Suppressor macrophage treated with lipopolysaccharide for 1 hour (primary cell): ENCODE measurements around the gene MED13L.

Source experiments
- DNase-seq, 3 donors: peaks; one replicate each; pipeline ENCODE4 v3.0.0-alpha.2; 2020 to 2022

Gene MED13L

GRCh38 chr12:115960868-115961802, 316.4 kb downstream of the MED13L start:
- no peak for DNase-seq

GRCh38 chr12:115957686-115958290, 319.7 kb downstream of the MED13L start:
- DNase-seq, result no peak

GRCh38 chr12:115956659-115957058, 320.8 kb downstream of the MED13L start:
- no peak for DNase-seq

GRCh38 chr12:115956236-115956635, 321.3 kb downstream of the MED13L start:
- no peak for DNase-seq

GRCh38 chr12:115953450-115953849, 324.0 kb downstream of the MED13L start:
- DNase-seq, result peak; percentile 6 to 30 (median 26)

- DNase-seq, result no peak
Observed at GRCh38 chr12:115953031-115953430, 324.5 kb downstream of the MED13L start.

GRCh38 chr12:115950959-115951358, 326.5 kb downstream of the MED13L start:
- peak in 1 of 3 donors; percentile 17 for DNase-seq

- DNase-seq, result peak in 1 of 3 donors; percentile 11
Observed at GRCh38 chr12:115949675-115950074, 327.8 kb downstream of the MED13L start.

GRCh38 chr12:115947696-115948062, 329.8 kb downstream of the MED13L start:
- DNase-seq, result no peak

GRCh38 chr12:115946867-115947695, 330.4 kb downstream of the MED13L start:
- DNase-seq, result no peak

GRCh38 chr12:115946092-115946491, 331.4 kb downstream of the MED13L start:
- DNase-seq, result peak in 1 of 3 donors; percentile 17

GRCh38 chr12:115945491-115945885, 332.0 kb downstream of the MED13L start:
- DNase-seq, result peak in 1 of 3 donors; percentile 14

- DNase-seq, result peak in 1 of 3 donors; percentile 12
Observed at GRCh38 chr12:115944837-115945490, 332.5 kb downstream of the MED13L start.

GRCh38 chr12:115944392-115944742, 333.1 kb downstream of the MED13L start:
- DNase-seq, result no peak

- no peak for DNase-seq
Observed at GRCh38 chr12:115943630-115944391, 333.7 kb downstream of the MED13L start.

- DNase-seq, result no peak
Observed at GRCh38 chr12:115943310-115943629, 334.2 kb downstream of the MED13L start.

- DNase-seq, result no peak
Observed at GRCh38 chr12:115942346-115942745, 335.1 kb downstream of the MED13L start.

GRCh38 chr12:115941362-115941761, 336.1 kb downstream of the MED13L start:
- no peak for DNase-seq

GRCh38 chr12:115938794-115939377, 338.6 kb downstream of the MED13L start:
- no peak for DNase-seq

- DNase-seq, result no peak
Observed at GRCh38 chr12:115936997-115937916, 340.2 kb downstream of the MED13L start.

GRCh38 chr12:115934877-115935276, 342.6 kb downstream of the MED13L start:
- no peak for DNase-seq
